PC-9 (cell line): ENCODE data around the gene IWS1.

Source experiments
- EZH2 ChIP-seq: fragments of 200-600 bp; sonication (generic); IDR thresholded peaks from 2 replicates; pipeline ENCODE4 v1.8.0; 2017; ENCODE audit warnings: antibody characterized with exemption, low read depth
- TF ChIP-seq, protein P1 (sequence below): fragments of 200-600 bp; sonication (generic); conservative IDR thresholded peaks from 2 replicates; pipeline ENCODE4 v1.6.1; 2017; ENCODE audit warnings: mixed run types, antibody characterized with exemption, mild to moderate bottlenecking, moderate library complexity

GRCh38 chr2:127531221-127531648 is 4.9 kb upstream of the IWS1 start:
- no peak for TF ChIP-seq EZH2
- TF ChIP-seq, protein P1, sequence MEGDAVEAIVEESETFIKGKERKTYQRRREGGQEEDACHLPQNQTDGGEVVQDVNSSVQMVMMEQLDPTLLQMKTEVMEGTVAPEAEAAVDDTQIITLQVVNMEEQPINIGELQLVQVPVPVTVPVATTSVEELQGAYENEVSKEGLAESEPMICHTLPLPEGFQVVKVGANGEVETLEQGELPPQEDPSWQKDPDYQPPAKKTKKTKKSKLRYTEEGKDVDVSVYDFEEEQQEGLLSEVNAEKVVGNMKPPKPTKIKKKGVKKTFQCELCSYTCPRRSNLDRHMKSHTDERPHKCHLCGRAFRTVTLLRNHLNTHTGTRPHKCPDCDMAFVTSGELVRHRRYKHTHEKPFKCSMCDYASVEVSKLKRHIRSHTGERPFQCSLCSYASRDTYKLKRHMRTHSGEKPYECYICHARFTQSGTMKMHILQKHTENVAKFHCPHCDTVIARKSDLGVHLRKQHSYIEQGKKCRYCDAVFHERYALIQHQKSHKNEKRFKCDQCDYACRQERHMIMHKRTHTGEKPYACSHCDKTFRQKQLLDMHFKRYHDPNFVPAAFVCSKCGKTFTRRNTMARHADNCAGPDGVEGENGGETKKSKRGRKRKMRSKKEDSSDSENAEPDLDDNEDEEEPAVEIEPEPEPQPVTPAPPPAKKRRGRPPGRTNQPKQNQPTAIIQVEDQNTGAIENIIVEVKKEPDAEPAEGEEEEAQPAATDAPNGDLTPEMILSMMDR = no peak
